ENCODE results near the gene B3GAT3. TPM values are rescaled to one million over a fixed set of nuclear protein-coding genes. Genes with fewer than 3 reads are reported as not detected.

B3GAT3 gene
- total and polyA plus RNA-seq, 10 of the 15 experiments (the other 5 are each of a cell fraction or from before 2014, with no cell fraction given), result 0.31 to 52.7 (median 29.8) TPM

DNA sequence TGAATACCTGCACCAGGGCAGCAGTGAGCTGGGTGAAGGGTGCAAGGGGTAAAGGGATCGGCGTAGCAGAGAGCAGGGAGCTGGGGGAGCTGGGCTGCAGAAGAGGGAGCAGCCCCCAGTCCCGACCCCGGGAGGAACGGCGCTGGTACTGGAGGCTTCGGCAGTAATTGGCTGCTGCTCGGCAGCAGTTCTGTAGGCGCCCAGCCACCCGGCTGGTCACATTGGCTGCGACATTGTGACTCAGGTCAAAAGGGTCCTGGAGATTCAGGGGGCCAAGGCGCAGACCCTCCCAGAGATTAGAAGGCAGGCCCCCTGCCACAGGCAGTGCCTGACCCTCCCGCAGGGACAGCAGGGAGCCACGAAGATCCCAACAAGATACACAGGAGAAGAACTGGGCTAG is 45.9 kb downstream of the B3GAT3 start:
- peaks cover 12 to 21% of the 10 kb centered on the region in 2 experiments; a peak in 3 of 4 replicates for H3K36me3 ChIP-seq (ENCODE audit: control insufficient read depth in 2 of 2, insufficient read depth in 2 of 2, low read length in 1 of 2)
- in situ Hi-C loops (cut with MboI) (no loop called here), intact Hi-C loops (cut with micrococcal nuclease; ENCODE audit: unreplicated experiment) (no loop called here)
- DNase-seq (ENCODE audit: low read depth, low spot score), result no peak
- H3K4me3 ChIP-seq, result no peak overlapping the region
- H3K79me2 ChIP-seq (ENCODE audit: control insufficient read depth, insufficient read depth, low read length), result peaks cover 38% of the 10 kb centered on the region
- peaks cover 18% of the 10 kb centered on the region for H3K4me1 ChIP-seq (ENCODE audit: control insufficient read depth, insufficient read depth, low read length)
- no peaks in the 10 kb centered on the region for H3K9me3 ChIP-seq (replicated peaks; ENCODE audit: control insufficient read depth, insufficient read depth, low read length)
- ChIA-PET POLR2A (interaction anchor here (1.4 to 5.0 kb wide), 3 partner anchors 10 to 24 kb away, joined by 3 to 37 read pairs (median 18); partner anchors contain the start of gene TUT1), RAD21 (ENCODE audit: unreplicated experiment) (interaction anchor here (2.8 kb wide), 1 partner anchor 24 kb away, joined by 19 read pairs; no protein-coding TSS in a partner anchor), SMC1A (ENCODE audit: uncharacterized antibody, unreplicated experiment) (no interaction called here), CTCF (no interaction called here)
- no TSS peak for BruUV-seq (replicated peaks)
- ATAC-seq, result no peak
- no peaks in the 10 kb centered on the region for H3K27me3 ChIP-seq (replicated peaks in 1 of 2; ENCODE audit: control insufficient read depth in 2 of 2, insufficient read depth in 2 of 2, low read length in 1 of 2)
- H3K4me2 ChIP-seq (ENCODE audit: control insufficient read depth, insufficient read depth), result no peak overlapping the region
- TF ChIP-seq KDM1A (IDR thresholded peaks at IDR 0.05; ENCODE audit: borderline replicate concordance), result no peak
- TF ChIP-seq FOS (IDR thresholded peaks at IDR 0.05; ENCODE audit: borderline replicate concordance, extremely low read depth, insufficient read length), result no peak
- TF ChIP-seq YBX1 (IDR thresholded peaks at IDR 0.05), result no peak
- TF ChIP-seq, protein P1, sequence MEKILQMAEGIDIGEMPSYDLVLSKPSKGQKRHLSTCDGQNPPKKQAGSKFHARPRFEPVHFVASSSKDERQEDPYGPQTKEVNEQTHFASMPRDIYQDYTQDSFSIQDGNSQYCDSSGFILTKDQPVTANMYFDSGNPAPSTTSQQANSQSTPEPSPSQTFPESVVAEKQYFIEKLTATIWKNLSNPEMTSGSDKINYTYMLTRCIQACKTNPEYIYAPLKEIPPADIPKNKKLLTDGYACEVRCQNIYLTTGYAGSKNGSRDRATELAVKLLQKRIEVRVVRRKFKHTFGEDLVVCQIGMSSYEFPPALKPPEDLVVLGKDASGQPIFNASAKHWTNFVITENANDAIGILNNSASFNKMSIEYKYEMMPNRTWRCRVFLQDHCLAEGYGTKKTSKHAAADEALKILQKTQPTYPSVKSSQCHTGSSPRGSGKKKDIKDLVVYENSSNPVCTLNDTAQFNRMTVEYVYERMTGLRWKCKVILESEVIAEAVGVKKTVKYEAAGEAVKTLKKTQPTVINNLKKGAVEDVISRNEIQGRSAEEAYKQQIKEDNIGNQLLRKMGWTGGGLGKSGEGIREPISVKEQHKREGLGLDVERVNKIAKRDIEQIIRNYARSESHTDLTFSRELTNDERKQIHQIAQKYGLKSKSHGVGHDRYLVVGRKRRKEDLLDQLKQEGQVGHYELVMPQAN (conservative IDR thresholded peaks at IDR 0.05), result no peak
- no peak for TF ChIP-seq KAT2A (conservative IDR thresholded peaks at IDR 0.05; ENCODE audit: control insufficient read depth, low read depth, low read length)
- TF ChIP-seq TAF1 (IDR thresholded peaks at IDR 0.05; ENCODE audit: borderline replicate concordance, low read depth, low read length), result no peak
- no peak for TF ChIP-seq ZNF207 (IDR thresholded peaks at IDR 0.05; ENCODE audit: borderline replicate concordance)
- WGBS (ENCODE audit: insufficient coverage, insufficient replicate concordance, low lambda C conversion rate, missing lambda C conversion rate), result 97% methylated on average over 14 of the region's 14 CpGs
- H3K9ac ChIP-seq (ENCODE audit: control insufficient read depth, insufficient read depth, low read length), result no peak overlapping the region
- no peak for FAIRE-seq
- H3K27ac ChIP-seq (ENCODE audit: control insufficient read depth, insufficient read depth), result no peak overlapping the region
- no peaks in the 10 kb centered on the region for H4K20me1 ChIP-seq (ENCODE audit: control insufficient read depth, insufficient read depth)
- no peak overlapping the region for H2AFZ ChIP-seq (ENCODE audit: control insufficient read depth, low read depth, low read length)
